Breast epithelium (tissue), 4 donors: ENCODE measurements around the gene ZMPSTE24. TPM values are rescaled to one million over a fixed set of nuclear protein-coding genes. Genes with fewer than 3 reads are reported as not detected.

Experiments
- DNase-seq, 2 donors: peaks; one replicate each; pipeline ENCODE4 v3.0.0-alpha.2; 2019; ENCODE audit warnings: low spot score in 2 of 2
- H3K27ac ChIP-seq, 2 donors: fragments of 200-600 bp; sonication (generic) in 1 of 2; one replicate each; pipeline ENCODE4 v1.5.1; 2016 to 2019; ENCODE audit warnings: mild to moderate bottlenecking in 1 of 2
- H3K27me3 ChIP-seq, 2 donors: fragments of 200-600 bp; sonication (generic) in 1 of 2; one replicate each; pipeline versions ENCODE4 v1.5.1 to v1.6.0; 2017 to 2019; ENCODE audit warnings: control low read depth in 1 of 2, mild to moderate bottlenecking in 1 of 2
- H3K36me3 ChIP-seq: fragments of 200-600 bp; one replicate; pipeline ENCODE4 v1.5.1; 2019
- H3K4me1 ChIP-seq, 2 donors: fragments of 200-600 bp; sonication (generic); one replicate each; pipeline ENCODE4 v1.5.1; 2016 to 2019; ENCODE audit warnings: control low read depth in 1 of 2
- H3K4me3 ChIP-seq, 3 donors: fragments of 200-600 bp; sonication (generic); 1 replicate in 2 of 3; 2 replicates in 1 of 3; pipeline ENCODE4 v1.5.1; 2016 to 2019; ENCODE audit warnings: mild to moderate bottlenecking in 3 of 3, moderate library complexity in 2 of 3
- H3K9me3 ChIP-seq, 2 donors: fragments of 200-600 bp; sonication (generic) in 1 of 2; one replicate each; pipeline ENCODE4 v1.5.1; 2016 to 2019; ENCODE audit warnings: control low read depth in 1 of 2
- CTCF ChIP-seq, 3 donors: fragments of 450-650 bp; IDR thresholded peaks; one replicate each; pipeline ENCODE4 v1.5.1; 2016 to 2017; ENCODE audit warnings: antibody characterized with exemption in 3 of 3, mild to moderate bottlenecking in 3 of 3, moderate library complexity in 3 of 3
- POLR2A ChIP-seq: fragments of 450-650 bp; IDR thresholded peaks from one replicate; pipeline ENCODE4 v1.6.1; 2016; ENCODE audit warnings: antibody characterized with exemption, mild to moderate bottlenecking, moderate library complexity
- POLR2AphosphoS5 ChIP-seq, 3 donors: sonication (generic); formaldehyde crosslinking; IDR thresholded peaks; one replicate each; pipeline ENCODE4 v1.6.1; 2017; ENCODE audit warnings: antibody characterized with exemption in 3 of 3
- intact Hi-C: fragments of 100-400 bp; cut with DNase I; formaldehyde crosslinking; loops from one replicate; pipeline ENCODE4 v1.15.1; 2023; ENCODE audit warnings: low total_unique reads
- total RNA-seq, 3 donors: library from RNA; depleted of rRNA; stranded (reverse); fragments of >200 nt; gene quantifications; one replicate each; pipeline ENCODE4 v1.1.0, GENCODE V29; 2016

Gene ZMPSTE24
- total RNA-seq, 3 donors from 2014 or later: 34.4 to 48.3 (median 43.6) TPM

- Histone ChIP-seq H3K36me3 (no peaks in the 10 kb centered on the region), H3K9me3 (no peaks in the 10 kb centered on the region), H3K27ac (peak overlapping the region; percentile 25 to 54), H3K4me1 (peaks cover 5 to 13% of the 10 kb centered on the region in 2 donors), H3K27me3 (peaks cover 6 to 8% of the 10 kb centered on the region in 2 donors), H3K4me3 (peak overlapping the region; percentile 36 to 74 (median 56))
- TF ChIP-seq POLR2A: no peak
- no peak for DNase-seq
- intact Hi-C loops: no loop called here
These were observed 56.7 kb downstream of the ZMPSTE24 start for GRCh38 chr1:40314721-40315238.

DNA sequence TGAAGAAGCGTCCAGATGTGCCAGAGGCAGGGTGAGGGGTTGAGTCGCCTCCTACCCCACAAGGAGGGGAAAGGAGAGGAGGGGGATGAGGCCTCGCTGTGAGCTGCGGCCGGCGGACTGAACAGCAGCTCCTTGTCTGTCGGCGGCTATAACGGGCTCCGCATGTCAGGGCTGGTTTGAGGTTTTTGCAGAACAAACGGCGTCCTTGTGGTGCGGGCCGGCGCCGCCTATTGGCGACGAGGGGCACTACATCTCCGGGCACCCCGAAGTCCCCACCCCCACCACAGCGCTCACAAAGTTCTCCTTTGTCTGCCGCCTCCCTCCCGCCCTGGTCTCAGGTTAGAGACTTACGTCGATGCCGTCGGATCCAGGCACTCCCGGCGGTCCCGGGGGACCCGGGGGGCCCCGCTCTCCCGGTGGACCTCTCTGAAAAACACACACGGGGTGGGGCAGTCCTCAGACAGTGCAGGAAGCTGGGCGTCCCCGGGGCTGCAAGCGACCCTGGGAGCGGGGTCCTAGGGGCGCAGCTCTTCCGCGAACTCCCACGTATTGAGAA is 57.3 kb downstream of the ZMPSTE24 start:
- TF ChIP-seq CTCF (IDR thresholded peaks at IDR 0.05): peak; percentile 83 to 94 (median 86)
- no peak for TF ChIP-seq POLR2A
- DNase-seq: peak; percentile 79 to 88
- no peaks in the 10 kb centered on the region for H3K36me3 ChIP-seq
- H3K27me3 ChIP-seq: peaks cover 6 to 8% of the 10 kb centered on the region in 2 donors
- intact Hi-C loops: no loop called here
- peak overlapping the region; percentile 25 to 54 for H3K27ac ChIP-seq
- no peaks in the 10 kb centered on the region for H3K9me3 ChIP-seq
- peaks cover 5 to 13% of the 10 kb centered on the region in 2 donors for H3K4me1 ChIP-seq
- H3K4me3 ChIP-seq: peak overlapping the region; percentile 36 to 74 (median 56)

- DNase-seq: no peak
- intact Hi-C loops: no loop called here
- H3K4me1 ChIP-seq: peaks cover 5 to 13% of the 10 kb centered on the region in 2 donors
- peaks cover 6 to 8% of the 10 kb centered on the region in 2 donors for H3K27me3 ChIP-seq
- TF ChIP-seq POLR2A: no peak
- TF ChIP-seq CTCF (IDR thresholded peaks at IDR 0.05): no peak
- TF ChIP-seq POLR2AphosphoS5 (IDR thresholded peaks at IDR 0.05): no peak
- no peaks in the 10 kb centered on the region for H3K36me3 ChIP-seq
- peak overlapping the region; percentile 36 to 74 (median 56) for H3K4me3 ChIP-seq
- H3K9me3 ChIP-seq: no peaks in the 10 kb centered on the region
- peak overlapping the region; percentile 30 to 54 for H3K27ac ChIP-seq
These were observed 58.0 kb downstream of the ZMPSTE24 start for GRCh38 chr1:40315795-40316594.

- Histone ChIP-seq H3K27ac (peak within 1 kb of the TSS; percentile 30 to 54), H3K36me3 (no peaks in the 10 kb centered on the region), H3K9me3 (no peaks in the 10 kb centered on the region), H3K4me1 (peaks cover 5 to 13% of the 10 kb centered on the region in 2 donors), H3K27me3 (peaks cover 6 to 8% of the 10 kb centered on the region in 2 donors), H3K4me3 (peak within 1 kb of the TSS; percentile 36 to 74 (median 56))
- peak in 1 of 2 donors; percentile 41 for DNase-seq
- intact Hi-C loops: no loop called here
- TF ChIP-seq CTCF (IDR thresholded peaks at IDR 0.05) (no peak), POLR2AphosphoS5 (IDR thresholded peaks at IDR 0.05) (no peak), POLR2A (no peak)
These were observed 58.8 kb downstream of the ZMPSTE24 start, which contains the start of gene COL9A2 for GRCh38 chr1:40316595-40317393. Gene COL9A2 (minus strand): TSS chr1:40317286. CDS start chr1:40317197, 89 bp downstream.

DNA sequence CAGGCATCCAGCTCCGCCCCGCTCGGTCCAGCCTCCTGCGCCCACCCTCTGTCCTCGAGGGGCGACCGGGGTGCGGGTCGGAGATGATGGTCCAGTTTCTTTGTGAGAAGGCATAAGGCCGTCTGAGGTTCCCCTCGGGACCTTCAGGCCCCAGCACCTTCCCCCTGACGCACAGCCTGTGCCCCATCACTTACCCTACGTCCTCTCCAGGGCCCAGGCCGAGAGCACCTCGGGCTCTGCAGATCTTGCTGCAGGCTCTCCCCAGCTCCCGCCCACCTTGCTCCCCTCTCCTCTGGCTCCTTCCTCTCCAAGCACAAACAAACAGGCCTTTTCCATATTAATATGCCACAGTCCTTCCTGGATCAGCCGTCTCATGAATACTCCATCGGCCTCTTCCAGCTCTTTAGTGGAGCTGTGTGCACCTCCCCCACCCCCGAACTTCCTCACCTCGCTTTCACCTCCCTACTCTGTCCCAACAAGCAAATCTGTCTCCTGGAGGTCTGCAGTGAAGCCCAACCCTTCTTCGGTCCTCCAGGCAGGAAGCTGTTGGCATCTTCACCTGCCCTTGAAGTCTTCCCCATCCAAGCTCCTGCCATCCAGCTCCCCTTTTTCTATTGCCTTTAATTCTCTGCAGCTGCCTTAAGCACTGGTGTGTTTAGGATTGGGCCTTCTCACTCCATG is 59.5 kb downstream of the ZMPSTE24 start:
- Histone ChIP-seq H3K4me3 (peak overlapping the region in 2 of 3 donors; percentile 56 to 74), H3K9me3 (no peaks in the 10 kb centered on the region), H3K36me3 (no peaks in the 10 kb centered on the region), H3K27me3 (peaks cover 6 to 8% of the 10 kb centered on the region in 2 donors), H3K4me1 (peaks cover 5 to 13% of the 10 kb centered on the region in 2 donors), H3K27ac (no peak overlapping the region)
- intact Hi-C loops: no loop called here
- DNase-seq: no peak
- TF ChIP-seq POLR2AphosphoS5 (IDR thresholded peaks at IDR 0.05) (no peak), POLR2A (no peak), CTCF (IDR thresholded peaks at IDR 0.05) (no peak)
